DMS 273 (cell line): ENCODE measurements around the gene GPS1.

Experiments used
- DNase-seq: peaks from one replicate; lab custom pipeline; 2025; ENCODE audit not compliant: unreplicated experiment; lab: John Stamatoyannopoulos, UW

GPS1 gene

DNA sequence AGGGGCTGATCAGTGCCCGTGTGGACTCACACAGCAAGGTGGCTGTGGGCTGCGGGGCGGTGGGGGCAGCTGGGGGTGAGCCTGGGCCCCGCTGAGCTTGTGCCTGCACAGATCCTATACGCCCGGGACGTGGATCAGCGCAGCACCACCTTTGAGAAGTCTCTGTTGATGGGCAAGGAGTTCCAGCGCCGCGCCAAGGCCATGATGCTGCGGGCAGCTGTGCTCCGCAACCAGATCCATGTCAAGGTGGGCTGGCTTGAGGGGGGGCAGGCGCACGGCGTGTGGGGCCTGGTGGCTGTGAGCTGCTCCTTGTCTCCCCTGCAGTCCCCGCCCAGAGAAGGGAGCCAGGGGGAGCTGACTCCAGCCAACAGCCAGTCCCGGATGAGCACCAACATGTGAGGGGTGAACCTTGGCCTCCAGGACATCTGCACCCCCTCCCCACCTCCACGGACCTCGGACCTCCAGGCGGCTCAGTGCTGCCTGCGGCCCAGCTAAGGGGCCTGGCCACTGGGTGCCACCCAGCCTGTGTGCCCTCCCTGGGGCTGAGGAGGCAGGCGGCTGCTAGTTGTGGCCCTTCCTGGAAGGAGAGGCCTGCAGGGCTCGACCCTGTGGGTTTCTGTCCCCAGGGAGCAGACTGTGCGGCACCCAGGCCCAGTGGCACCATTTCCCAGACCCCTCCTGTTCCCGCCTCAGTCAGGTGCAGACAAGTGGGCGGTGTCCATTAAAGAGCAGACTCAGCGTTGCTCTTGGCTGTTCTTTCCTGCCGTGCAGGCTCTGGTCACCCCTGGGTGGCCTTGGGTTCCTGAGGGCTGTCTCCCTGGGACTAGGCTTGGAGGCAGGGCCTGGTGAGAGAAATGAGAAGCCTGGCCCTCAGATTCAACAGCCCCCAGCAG is 5.3 kb downstream of the GPS1 start:
- no peak for DNase-seq

DNA sequence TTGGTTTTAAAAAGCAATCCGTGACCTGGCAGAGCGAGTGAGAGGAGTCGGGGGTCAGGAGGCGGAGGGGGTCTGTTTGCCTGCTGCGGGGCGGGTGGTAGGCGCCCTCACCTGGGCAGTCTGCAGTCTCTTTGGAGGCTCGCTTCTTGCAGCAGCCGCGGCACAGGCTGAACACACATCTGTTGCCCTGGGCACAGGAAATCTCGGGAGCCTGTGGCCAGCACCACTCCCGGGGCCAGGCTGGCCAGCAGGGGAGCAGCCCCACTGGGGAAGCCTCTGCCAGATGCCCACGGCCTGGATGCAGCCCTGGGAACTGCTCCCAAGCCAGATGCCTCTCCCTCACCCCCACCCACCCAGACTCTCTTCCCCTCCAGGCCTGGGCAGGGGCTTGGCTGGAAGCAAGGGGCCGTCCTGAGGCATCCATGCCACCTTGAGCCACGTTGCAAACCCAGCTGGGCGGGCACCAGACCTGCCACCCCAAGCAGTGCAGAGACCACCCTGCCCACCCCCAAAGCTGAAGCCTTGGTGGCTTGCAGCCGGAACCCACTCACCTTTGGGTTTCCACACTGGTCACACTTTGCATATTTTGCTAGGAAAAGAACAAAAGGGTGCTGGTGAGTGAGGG is 6.6 kb downstream of the GPS1 start:
- DNase-seq = peak; percentile 56

- no peak for DNase-seq
Measured at GRCh38 chr17:82058855-82059249, 7.2 kb downstream of the GPS1 start.

GRCh38 chr17:82059272-82060000 is 7.7 kb downstream of the GPS1 start:
- DNase-seq = peak; percentile 58

DNA sequence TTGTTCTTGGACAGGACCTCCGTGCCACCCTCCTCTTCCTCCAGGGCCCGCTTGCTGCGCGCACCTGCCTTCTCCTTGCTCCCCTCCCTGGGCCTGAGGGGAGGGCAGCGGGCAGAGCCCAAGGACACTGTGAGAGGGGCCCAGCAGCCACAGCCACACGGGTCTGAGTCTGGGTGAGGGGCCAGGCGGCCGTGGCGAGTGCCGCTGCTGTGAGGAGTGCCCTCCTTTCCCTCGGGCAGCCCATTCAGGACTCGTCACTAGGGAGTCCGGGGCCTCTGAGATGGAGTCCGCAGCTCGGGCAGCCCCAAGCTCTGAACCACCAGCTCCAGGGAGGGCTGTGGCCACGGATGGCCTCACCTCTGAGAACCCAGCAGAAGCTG is 8.3 kb downstream of the GPS1 start:
- no peak for DNase-seq

GRCh38 chr17:82060614-82061013 is 8.9 kb downstream of the GPS1 start:
- no peak for DNase-seq

- DNase-seq = no peak
Measured at GRCh38 chr17:82061047-82061925, 9.6 kb downstream of the GPS1 start.

- DNase-seq = no peak
Measured at GRCh38 chr17:82062076-82062983, 10.6 kb downstream of the GPS1 start.

- DNase-seq = no peak
Measured at GRCh38 chr17:82062984-82063368, 11.3 kb downstream of the GPS1 start.

DNA sequence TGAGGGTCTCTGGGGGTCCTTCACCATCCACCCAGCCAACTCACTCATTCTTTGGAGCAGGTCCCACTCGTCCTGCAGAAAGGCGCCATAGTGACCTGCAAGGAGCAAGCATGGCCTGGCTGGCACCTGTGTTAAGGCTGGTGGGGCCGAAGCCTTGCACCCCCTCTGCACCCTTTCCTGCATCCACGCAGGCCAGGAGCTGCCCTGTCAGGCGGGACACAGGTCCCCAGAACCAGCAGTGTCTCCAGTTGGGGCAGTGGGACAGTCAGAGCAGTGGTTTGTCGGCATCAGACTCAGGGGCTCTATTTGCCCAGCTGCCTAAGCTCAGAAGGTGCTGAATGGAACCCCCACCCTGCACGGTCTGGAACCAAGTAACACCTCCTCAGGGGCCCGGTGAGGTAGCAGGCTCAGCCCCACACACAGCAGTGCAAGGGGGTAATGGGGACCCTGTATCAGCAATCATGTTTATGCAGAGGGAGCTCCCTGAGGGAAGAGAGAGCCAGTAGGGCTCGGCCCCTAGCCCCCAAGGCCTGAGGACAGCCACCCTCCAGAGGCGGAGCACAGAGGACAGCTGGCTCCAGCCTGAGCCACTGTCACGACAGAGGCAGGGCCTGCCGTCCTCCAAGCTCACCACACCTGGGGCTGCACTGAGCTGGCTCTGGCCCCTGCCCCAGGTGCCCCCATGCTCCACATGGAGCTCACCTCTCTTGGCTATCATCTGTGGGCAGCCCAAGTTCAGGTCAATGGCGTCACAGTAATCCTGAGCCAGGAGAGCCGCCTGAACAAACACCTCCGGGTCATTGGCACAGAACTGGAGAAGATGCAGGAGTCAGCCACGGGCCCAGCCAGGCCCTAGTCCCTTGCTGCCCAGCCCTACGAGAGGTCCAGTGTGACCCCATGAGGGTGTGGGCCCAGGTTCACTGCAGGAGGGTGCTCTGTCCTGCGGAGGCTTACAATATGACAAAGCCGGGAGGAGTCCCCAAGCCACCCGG is 12.0 kb downstream of the GPS1 start:
- DNase-seq = no peak

GRCh38 chr17:82064433-82065192 is 12.9 kb downstream of the GPS1 start:
- no peak for DNase-seq

DNA sequence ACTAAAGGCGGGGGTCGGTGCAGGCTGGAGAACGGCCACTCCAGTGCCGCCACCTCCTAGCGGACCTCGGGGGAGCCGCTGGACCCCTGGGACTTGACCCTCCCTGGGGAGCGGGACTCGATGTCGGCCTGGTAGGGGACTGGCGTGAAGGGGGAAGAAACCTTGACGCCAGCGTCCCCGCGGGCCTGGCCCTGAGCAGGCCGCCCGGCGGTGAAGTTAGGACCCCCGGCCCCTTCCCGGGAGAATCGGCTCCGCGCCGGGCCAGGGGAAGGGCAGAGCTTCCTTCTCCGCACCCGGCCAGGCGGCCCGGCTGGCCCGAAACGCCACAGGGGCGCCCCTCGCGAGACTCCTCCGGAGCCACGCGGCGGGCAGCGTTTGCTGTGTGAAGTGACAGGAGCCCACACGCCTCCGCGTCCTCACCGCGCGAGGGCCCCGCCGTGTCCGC is 13.5 kb downstream of the GPS1 start:
- peak; percentile 73 for DNase-seq

GRCh38 chr17:82065638-82066303 is 14.1 kb downstream of the GPS1 start, which contains the start of gene DUS1L:
Gene DUS1L (minus strand): TSS chr17:82065804. CDS start chr17:82065059, 745 bp downstream.
- peak; percentile 83 for DNase-seq

- no peak for DNase-seq
Measured at GRCh38 chr17:82070611-82071010, 18.9 kb downstream of the GPS1 start.

GRCh38 chr17:82072827-82073226 is 21.1 kb downstream of the GPS1 start:
- no peak for DNase-seq

DNA sequence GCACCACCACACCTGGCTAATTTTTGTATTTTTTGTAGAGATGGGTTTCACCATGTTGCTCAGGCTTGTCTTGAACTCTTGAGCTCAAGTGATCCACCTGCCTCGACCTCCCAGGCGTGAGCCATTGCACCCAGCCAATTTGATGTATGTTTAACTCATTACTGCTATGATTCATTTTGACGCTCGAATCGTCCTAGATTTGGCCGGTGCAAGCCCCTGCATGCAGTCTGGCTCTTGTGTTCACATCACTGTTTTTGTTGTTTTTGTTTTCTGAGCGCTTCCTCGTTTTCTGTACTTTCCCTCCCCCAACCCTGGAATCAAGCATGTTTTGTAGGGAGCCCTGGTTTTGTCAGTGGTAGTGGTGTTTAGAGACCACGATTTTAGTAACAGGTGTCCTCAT is 21.7 kb downstream of the GPS1 start:
- no peak for DNase-seq
